GM21447 (cell line): Measurements from ENCODE around the gene RNU2-63P.
"Not testable (repeated sequence)": the region's sequence is repeated elsewhere in the genome, so short reads cannot be mapped to it uniquely, and the experiment has no call there.

ENCODE experiments used
- ATAC-seq: cut with Tn5 transposase; IDR thresholded peaks from one replicate; pipeline ENCODE4 v1.9.1; 2021; ENCODE audit not compliant: unreplicated experiment

The RNU2-63P gene

GRCh38 chr2:87987473-87987872 is 28.9 kb downstream of the RNU2-63P start:
- ATAC-seq = not testable (repeated sequence)

- ATAC-seq = not testable (repeated sequence)
These were observed 30.4 kb downstream of the RNU2-63P start for GRCh38 chr2:87985902-87986301.

DNA sequence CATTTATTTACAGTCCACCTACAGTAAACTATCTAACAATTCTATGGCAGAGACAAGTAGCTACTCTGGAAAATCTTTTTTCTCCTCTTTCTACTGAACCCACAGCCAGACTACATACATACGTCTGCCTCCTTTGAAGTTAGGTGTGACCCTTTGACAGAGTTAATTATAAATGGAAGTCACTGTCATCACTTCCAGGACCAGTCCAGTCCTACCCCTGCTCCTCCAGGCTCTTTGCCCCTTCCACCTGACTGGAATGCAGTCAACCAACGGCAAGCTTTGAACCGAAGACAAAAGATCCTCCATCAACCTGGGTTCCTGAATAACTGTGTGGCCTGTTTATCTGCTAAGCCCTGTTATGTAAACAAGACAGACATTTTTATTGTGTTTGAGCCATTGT is 35.2 kb downstream of the RNU2-63P start:
- not testable (repeated sequence) for ATAC-seq

DNA sequence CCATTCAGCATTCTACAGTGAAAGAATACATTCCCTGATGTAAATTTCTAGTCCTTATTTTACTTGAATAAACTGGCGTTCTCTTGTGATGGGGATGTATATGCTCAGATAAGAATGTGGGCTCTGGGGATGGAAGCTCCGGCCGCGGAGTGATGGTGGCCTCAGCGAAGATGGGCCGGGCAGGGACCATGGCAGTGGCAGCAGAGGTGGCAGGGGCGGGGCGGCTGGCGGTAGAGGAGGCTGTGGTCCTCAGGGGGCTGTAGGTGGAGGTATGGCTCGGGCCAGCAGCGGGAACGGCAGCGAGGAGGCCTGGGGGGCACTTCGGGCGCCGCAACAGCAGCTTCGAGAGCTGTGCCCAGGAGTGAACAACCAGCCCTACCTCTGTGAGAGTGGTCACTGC is 44.0 kb downstream of the RNU2-63P start:
- ATAC-seq = not testable (repeated sequence)
